Breast epithelium (tissue), 4 donors: ENCODE results near the gene PTPN21. TPM values are rescaled to one million over a fixed set of nuclear protein-coding genes. Genes with fewer than 3 reads are reported as not detected.

Source experiments
- DNase-seq, 2 donors: peaks; one replicate each; pipeline ENCODE4 v3.0.0-alpha.2; 2019; ENCODE audit warnings: low spot score in 2 of 2
- H3K27ac ChIP-seq, 2 donors: fragments of 200-600 bp; sonication (generic) in 1 of 2; one replicate each; pipeline ENCODE4 v1.5.1; 2016 to 2019; ENCODE audit warnings: mild to moderate bottlenecking in 1 of 2
- H3K27me3 ChIP-seq, 2 donors: fragments of 200-600 bp; sonication (generic) in 1 of 2; one replicate each; pipeline versions ENCODE4 v1.5.1 to v1.6.0; 2017 to 2019; ENCODE audit warnings: control low read depth in 1 of 2, mild to moderate bottlenecking in 1 of 2
- H3K36me3 ChIP-seq: fragments of 200-600 bp; one replicate; pipeline ENCODE4 v1.5.1; 2019
- H3K4me1 ChIP-seq, 2 donors: fragments of 200-600 bp; sonication (generic); one replicate each; pipeline ENCODE4 v1.5.1; 2016 to 2019; ENCODE audit warnings: control low read depth in 1 of 2
- H3K4me3 ChIP-seq, 3 donors: fragments of 200-600 bp; sonication (generic); 1 replicate in 2 of 3; 2 replicates in 1 of 3; pipeline ENCODE4 v1.5.1; 2016 to 2019; ENCODE audit warnings: mild to moderate bottlenecking in 3 of 3, moderate library complexity in 2 of 3
- H3K9me3 ChIP-seq, 2 donors: fragments of 200-600 bp; sonication (generic) in 1 of 2; one replicate each; pipeline ENCODE4 v1.5.1; 2016 to 2019; ENCODE audit warnings: control low read depth in 1 of 2
- CTCF ChIP-seq, 3 donors: fragments of 450-650 bp; IDR thresholded peaks; one replicate each; pipeline ENCODE4 v1.5.1; 2016 to 2017; ENCODE audit warnings: antibody characterized with exemption in 3 of 3, mild to moderate bottlenecking in 3 of 3, moderate library complexity in 3 of 3
- POLR2A ChIP-seq: fragments of 450-650 bp; IDR thresholded peaks from one replicate; pipeline ENCODE4 v1.6.1; 2016; ENCODE audit warnings: antibody characterized with exemption, mild to moderate bottlenecking, moderate library complexity
- POLR2AphosphoS5 ChIP-seq, 3 donors: sonication (generic); formaldehyde crosslinking; IDR thresholded peaks; one replicate each; pipeline ENCODE4 v1.6.1; 2017; ENCODE audit warnings: antibody characterized with exemption in 3 of 3
- intact Hi-C: fragments of 100-400 bp; cut with DNase I; formaldehyde crosslinking; loops from one replicate; pipeline ENCODE4 v1.15.1; 2023; ENCODE audit warnings: low total_unique reads
- total RNA-seq, 3 donors: library from RNA; depleted of rRNA; stranded (reverse); fragments of >200 nt; gene quantifications; one replicate each; pipeline ENCODE4 v1.1.0, GENCODE V29; 2016

PTPN21 gene
- total RNA-seq, 3 donors from 2014 or later, result 14.4 to 18.1 (median 14.5) TPM

GRCh38 chr14:88519907-88520306 is 34.9 kb downstream of the PTPN21 start:
- TF ChIP-seq POLR2A, result no peak
- TF ChIP-seq CTCF (IDR thresholded peaks at IDR 0.05), result no peak
- H3K27ac ChIP-seq, result no peak overlapping the region
- intact Hi-C loops, result no loop called here
- no peaks in the 10 kb centered on the region for H3K4me1 ChIP-seq
- H3K36me3 ChIP-seq, result no peaks in the 10 kb centered on the region
- DNase-seq, result no peak
- no peaks in the 10 kb centered on the region for H3K27me3 ChIP-seq
- H3K4me3 ChIP-seq, result no peak overlapping the region
- no peaks in the 10 kb centered on the region for H3K9me3 ChIP-seq

- no peaks in the 10 kb centered on the region for H3K36me3 ChIP-seq
- H3K27ac ChIP-seq, result no peak overlapping the region
- no peak overlapping the region for H3K4me3 ChIP-seq
- H3K27me3 ChIP-seq, result no peaks in the 10 kb centered on the region
- H3K9me3 ChIP-seq, result no peaks in the 10 kb centered on the region
- DNase-seq, result no peak
- intact Hi-C loops, result no loop called here
- no peaks in the 10 kb centered on the region for H3K4me1 ChIP-seq
- TF ChIP-seq CTCF (IDR thresholded peaks at IDR 0.05) (no peak), POLR2A (no peak), POLR2AphosphoS5 (IDR thresholded peaks at IDR 0.05) (no peak)
These were observed 36.0 kb downstream of the PTPN21 start for GRCh38 chr14:88518592-88519512.

GRCh38 chr14:88516861-88517357 is 37.9 kb downstream of the PTPN21 start:
- Histone ChIP-seq H3K9me3 (no peaks in the 10 kb centered on the region), H3K4me1 (no peaks in the 10 kb centered on the region), H3K36me3 (no peaks in the 10 kb centered on the region), H3K27ac (no peak overlapping the region), H3K27me3 (no peaks in the 10 kb centered on the region), H3K4me3 (no peak overlapping the region)
- intact Hi-C loops, result no loop called here
- no peak for TF ChIP-seq CTCF (IDR thresholded peaks at IDR 0.05)
- no peak for TF ChIP-seq POLR2A
- TF ChIP-seq POLR2AphosphoS5 (IDR thresholded peaks at IDR 0.05), result no peak
- no peak for DNase-seq

GRCh38 chr14:88515499-88516221 is 39.1 kb downstream of the PTPN21 start:
- Histone ChIP-seq H3K9me3 (no peaks in the 10 kb centered on the region), H3K4me3 (no peak overlapping the region), H3K36me3 (no peaks in the 10 kb centered on the region), H3K4me1 (no peaks in the 10 kb centered on the region), H3K27me3 (no peaks in the 10 kb centered on the region), H3K27ac (no peak overlapping the region)
- no peak for DNase-seq
- no peak for TF ChIP-seq POLR2A
- TF ChIP-seq POLR2AphosphoS5 (IDR thresholded peaks at IDR 0.05), result no peak
- TF ChIP-seq CTCF (IDR thresholded peaks at IDR 0.05), result no peak
- intact Hi-C loops, result no loop called here

GRCh38 chr14:88507208-88507607 is 47.6 kb downstream of the PTPN21 start:
- DNase-seq, result no peak
- Histone ChIP-seq H3K4me1 (no peaks in the 10 kb centered on the region), H3K4me3 (no peak overlapping the region), H3K27ac (no peak overlapping the region), H3K27me3 (no peaks in the 10 kb centered on the region), H3K9me3 (no peaks in the 10 kb centered on the region), H3K36me3 (peaks cover 2% of the 10 kb centered on the region)
- no peak for TF ChIP-seq POLR2AphosphoS5 (IDR thresholded peaks at IDR 0.05)
- TF ChIP-seq CTCF (IDR thresholded peaks at IDR 0.05), result no peak
- TF ChIP-seq POLR2A, result no peak
- intact Hi-C loops, result no loop called here
